NCI-H2107 (cell line): ENCODE measurements around the gene GOLGA6A.
"Not testable (repeated sequence)": the region's sequence is repeated elsewhere in the genome, so short reads cannot be mapped to it uniquely, and the experiment has no call there.

Experiments
- DNase-seq: peaks from one replicate; lab custom pipeline; 2025; lab: John Stamatoyannopoulos, UW

GOLGA6A gene

DNA sequence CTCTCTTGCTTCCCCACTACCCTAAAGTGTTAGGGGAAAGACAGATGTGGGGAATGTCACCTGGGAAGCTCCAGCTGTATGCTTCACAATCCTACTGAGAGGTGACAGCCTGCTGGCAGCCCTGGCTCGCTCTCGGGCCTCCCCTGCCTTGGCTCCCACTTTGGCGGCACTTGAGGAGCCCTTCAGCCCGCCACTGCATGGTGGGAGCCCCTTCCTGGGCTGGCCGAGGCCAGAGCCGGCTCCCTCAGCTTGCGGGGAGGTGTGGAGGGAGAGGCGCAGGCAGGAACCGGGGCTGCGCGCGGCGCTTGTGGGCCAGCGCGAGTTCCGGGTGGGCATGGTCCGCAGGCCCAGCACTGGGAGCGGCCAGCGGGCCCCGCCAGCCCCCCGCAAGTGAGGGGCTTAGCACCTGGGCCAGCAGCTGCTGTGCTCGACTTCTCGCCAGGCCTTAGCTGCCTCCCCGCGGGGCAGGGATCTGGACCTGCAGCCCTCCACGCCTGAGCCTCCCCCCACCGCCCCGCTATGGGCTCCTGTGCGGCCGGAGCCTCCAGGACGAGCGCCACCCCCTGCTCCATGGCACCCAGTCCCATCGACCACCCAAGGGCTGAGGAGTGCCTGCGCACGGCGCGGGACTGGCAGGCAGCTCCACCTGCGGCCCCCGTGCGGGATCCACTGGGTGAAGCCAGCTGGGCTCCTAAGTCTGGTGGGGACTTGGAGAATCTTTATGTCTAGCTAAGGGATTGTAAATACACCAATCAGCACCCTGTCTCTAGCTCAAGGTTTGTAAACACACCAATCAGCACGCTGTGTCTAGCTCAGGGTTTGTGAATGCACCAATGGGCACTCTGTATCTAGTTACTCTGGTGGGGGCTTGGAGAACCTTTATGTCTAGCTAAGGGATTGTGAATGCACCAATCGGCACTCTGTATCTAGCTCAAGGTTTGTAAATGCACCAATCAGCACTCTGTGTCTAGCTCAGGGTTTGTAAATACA lies 29.8 kb downstream of the GOLGA6A start:
- not testable (repeated sequence) for DNase-seq

DNA sequence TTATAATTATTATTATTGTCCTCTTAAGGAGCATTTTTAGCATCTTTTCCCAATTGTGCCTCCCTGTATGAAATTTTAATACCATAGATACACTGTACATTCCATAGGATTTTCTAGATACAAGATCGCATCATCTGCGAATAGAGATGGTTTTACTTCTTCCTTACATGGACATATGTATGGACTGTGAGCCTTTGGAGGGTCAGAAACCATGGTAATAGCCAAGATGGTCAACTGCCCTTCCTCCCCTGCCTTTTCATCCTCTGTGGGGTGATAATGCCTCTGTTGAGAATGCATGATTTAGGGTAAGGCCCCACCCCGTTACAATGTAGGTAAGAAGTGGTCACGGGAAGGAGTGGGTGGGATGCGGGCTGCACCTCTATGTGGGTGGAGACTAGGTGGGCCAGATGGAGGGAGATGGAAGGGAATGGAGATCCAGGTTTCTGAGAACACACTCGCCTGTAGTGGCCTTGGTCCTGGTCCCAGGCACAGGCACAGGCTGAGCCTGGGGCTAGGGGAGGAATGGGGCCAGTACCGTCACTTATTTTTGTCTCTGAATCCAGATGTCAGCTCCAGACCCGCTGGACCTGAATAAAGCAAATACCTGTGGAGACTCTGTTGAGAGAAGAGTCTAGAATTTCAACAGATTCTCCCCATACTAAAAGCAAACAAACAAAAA lies 31.7 kb downstream of the GOLGA6A start:
- DNase-seq: no peak

DNA sequence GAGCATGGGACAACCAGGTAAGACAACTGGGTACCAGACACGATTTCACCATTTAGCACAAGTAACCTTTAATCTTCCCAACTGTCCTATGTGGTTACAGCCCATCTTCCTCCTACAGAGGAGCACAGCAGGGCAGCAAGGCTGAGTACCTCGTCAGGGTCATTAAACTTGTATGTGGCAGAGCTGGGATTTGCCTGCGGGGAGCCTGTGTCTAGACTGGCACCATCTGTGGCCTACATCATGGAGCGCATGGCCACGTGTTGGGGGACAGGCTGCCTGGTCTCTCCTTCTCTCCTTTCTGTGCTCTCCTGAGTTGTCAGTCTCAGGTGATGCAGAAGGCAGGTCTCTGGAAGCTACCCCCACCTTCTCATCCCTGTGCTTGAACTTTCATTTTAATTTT lies 32.2 kb downstream of the GOLGA6A start:
- DNase-seq: no peak

DNA sequence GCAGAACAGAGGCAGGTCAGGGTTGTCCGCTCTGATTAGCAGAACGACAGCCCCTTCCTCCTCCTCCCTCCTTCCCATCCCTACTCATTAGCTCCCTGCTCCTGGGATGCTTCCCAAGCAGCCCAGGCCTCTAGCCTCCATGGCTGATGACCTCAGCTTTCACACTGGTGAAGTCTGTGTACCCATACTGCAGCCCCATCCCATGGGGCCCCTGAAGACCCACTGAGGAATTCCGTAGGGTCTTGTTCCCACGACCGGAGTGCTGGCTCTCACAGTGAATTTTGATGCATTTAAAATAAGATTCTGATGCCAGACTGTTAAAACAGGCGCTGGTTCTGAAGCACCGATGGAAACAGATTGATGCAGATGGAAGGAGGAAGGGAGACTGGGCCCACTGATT lies 36.1 kb downstream of the GOLGA6A start:
- no peak for DNase-seq

DNA sequence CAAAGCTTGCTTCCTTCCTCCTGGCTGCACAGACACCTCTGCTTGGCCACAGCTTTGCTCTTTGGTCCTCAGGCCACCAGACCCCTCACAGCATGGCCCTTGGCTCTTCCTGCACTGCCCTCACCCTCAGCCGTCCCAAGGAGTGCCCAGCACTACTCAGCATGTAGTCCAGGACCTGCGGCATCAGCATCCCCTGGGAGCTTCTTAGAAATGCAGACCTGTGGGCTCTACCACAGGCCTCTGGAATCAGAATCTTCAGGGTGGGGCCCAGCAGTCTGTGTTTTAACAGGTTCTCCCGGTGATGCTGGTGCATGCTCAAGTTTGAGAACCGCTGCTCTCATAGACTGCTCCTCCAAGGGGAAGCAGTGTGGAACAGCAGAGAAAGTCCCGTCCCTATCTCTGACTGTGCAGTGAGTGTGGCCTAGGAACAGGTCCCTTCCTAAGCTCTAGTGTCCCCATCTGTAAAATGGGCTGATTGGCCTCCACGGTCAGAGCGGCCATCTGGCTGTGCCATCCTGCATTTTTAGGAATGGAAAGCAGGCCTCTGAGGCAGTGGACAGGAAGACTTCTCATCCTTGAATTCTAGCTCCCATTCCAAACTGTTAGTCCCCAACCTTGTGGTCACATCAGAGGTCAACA lies 36.6 kb downstream of the GOLGA6A start:
- no peak for DNase-seq

DNA sequence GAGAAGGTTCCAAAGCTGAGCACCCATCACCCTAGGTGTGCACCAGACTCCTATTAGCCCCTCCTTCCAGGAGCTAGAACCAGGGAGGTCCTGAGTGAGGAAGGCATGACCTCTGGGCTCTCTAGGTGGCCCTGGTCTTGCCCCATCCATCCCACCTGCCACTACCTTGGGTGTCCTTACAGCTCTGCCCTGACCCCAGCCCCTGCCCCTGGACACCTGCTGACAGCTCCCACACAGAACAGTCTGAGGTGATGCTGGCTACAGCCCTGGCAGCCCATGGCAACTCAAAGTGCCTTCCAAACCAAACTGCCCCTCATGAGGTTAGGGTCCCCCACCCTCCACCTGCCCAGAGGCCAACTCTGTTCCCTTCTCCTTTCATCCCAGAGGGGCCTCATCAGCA lies 37.2 kb downstream of the GOLGA6A start:
- DNase-seq: no peak

DNA sequence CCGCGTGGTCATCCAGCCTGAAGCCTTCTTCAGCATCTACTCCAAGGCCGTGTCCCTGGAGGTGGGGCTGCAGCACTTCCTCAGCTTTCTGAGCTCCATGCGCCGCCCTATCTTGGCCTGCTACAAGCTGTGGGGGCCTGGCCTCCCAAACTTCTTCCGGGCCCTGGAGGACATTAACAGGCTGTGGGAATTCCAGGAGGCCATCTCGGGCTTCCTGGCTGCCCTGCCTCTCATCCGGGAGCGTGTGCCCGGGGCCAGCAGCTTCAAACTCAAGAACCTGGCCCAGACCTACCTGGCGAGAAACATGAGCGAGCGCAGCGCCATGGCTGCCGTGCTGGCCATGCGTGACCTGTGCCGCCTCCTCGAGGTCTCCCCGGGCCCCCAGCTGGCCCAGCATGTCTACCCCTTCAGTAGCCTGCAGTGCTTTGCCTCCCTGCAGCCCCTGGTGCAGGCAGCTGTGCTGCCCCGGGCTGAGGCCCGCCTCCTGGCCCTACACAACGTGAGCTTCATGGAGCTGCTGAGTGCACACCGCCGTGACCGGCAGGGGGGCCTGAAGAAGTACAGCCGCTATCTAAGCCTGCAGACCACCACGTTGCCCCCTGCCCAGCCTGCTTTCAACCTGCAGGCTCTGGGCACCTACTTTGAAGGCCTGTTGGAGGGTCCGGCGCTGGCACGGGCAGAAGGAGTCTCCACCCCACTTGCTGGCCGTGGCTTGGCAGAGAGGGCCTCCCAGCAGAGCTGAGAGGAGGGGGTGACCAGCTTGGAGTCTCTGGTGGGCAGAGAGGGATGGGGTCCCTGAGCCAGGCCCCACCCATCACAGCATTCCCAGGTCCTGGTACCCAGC lies 37.9 kb downstream of the GOLGA6A start:
- no peak for DNase-seq

DNA sequence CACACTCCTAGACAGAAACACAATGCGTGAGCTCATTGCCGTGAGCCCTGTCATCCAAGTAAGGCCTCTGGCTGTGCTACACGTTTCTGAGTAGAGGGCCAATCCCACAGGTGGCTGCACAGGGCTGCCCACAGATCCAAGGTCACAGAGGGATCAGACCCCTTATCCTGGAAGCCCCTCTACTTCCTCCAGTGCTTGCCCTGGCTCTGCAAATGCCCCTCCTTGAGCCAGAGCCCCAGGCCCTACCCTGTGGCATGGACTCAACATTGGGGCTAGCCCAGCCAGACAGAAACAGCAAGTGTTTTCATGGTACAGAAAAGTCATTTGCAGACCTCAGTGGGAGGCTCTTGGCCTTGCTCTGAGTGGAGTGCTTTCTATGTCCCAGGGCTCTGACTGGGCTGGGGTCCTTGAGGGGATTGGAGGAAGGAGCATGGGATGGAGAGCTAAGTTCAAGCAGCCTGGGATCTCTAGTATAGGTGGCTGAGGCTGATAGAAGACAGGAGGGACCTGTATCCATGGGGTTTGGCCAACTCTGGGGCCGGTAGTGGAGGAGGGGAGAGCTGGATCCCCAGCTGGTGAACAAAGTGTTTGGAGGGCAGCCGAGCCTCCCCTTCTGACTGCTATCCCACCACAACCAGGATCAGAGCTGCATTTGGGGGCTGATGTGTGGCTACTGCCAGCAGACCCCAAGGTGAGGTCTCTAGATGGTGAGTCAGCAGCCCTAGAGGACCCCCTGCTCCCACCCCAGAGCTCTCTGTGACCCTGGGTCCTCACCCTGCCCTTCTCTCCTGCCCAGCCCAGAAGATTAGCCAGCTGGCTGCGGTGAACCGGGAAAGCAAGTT lies 38.7 kb downstream of the GOLGA6A start:
- DNase-seq: no peak

DNA sequence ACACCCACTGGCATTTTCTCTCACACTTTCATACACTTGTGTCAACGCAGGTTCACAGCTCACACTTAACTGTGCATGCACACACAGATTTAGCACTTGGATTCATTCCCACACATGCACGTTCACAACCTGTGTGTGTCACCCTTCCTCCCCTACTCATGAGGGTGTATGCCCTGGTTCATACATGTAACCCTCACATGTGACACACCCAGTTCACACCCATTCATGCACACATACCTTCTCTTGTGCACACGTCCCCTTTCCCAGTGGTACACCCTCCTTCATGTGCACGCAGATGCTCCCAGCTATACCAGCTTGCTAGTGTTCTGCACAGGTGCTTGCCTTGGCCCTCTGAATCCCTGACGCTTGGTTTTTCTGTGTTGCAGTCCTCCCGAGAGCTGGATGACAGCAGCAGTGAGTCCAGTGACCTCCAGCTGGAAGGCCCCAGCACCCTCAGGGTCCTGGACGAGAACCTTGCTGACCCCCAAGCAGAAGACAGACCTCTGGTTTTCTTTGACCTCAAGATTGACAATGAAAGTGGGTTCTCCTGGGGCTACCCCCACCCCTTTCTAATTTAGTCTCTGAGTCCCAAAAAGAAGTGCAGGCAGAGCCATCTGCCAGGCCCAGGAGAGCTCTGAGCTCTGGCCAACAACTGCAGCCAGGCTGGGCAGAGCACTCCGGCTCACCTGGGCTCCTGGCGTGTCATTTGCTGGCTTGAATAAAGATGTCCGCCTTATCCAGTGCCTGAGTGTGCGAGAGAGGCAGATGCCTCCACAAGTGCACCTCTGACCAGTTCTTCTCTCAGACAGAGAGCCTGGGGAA lies 39.5 kb downstream of the GOLGA6A start:
- DNase-seq: no peak

DNA sequence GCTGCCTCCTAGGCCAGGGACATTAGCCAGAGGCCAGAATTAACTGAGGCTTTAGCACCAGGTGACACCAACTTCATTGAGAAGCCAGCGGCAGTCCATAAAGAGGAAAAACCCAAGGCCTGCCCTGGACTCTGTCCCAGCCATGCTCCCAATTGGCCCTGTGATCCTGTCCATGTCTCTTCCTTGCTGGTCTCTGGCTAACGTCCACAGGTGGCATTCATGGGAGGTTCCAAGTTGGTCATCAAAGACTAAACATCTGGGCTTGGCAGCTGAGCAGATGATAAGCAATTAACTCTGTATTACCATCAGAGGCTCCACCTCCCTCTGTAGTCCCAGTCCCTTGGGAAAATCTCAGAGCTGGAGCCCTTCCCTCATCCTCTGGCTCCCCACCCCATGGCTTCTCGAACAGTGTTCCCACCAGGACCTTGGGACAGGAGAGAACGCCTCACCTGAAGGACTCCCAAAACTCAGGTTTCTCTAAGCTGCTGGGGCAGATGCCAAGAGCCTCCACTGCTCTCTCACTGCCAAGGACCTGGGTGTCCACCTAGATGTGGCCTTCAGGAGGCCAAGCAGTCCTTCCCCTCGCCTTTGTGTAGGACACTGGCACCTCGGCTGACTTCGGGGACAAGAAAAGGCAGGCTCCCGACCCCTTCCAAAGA lies 40.4 kb downstream of the GOLGA6A start:
- DNase-seq: no peak

DNA sequence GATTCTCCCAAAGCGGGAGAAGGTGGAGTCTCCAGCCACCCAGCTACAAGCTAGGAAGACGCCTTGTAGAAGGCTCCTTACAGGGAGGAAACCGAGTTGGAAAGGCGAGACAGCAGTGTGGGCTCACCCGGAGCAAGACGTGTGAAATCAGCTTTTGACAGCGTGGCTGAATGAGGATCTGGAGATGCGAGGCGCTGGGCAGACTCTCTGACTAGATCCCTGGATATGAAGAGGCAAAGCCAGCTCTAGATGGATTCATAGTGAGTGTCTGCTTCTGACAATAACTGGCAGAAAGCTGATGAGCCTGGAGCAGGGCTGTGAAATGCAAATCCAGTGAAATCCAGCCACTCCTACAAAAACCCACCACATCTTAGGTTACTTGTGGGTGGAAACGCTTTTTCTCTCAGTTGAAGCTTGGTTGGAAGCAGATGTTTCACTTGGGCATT lies 41.0 kb downstream of the GOLGA6A start:
- DNase-seq: no peak

DNA sequence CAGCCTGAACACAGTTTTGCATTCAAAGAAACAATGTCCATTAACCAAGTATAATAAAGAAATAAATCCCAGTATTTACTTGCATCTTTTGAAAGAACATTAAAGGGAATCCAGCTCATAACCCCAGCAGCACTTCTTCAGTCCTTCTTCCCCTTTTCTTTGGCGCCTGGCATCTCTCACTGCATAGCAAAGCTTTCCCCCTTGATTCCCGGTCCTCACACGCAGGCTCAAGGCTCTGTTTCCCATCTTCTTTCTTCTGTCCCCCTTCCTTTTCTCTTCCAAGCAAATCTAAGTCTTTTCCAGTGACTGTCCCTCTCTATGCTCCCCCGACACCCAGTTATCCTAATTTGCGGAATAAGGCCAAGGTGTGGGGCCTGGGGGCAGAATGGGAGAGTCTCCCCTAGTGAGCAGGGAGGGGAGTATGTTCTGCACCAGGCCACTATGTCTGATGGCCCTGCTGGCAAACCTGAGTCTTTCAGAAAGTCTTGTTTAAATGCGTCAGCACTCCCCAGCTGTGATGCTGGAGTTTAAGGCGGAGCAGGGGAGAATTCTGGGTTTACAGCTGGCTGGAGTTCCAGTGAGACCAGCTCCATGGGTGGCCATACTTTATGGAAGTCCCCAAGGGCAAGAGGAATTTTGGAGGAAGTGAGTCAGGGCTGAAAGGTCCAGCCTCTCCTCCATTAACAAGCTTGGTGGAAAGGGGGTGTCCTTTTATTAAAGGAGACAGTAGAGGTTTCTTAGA lies 42.1 kb downstream of the GOLGA6A start:
- DNase-seq: no peak

DNA sequence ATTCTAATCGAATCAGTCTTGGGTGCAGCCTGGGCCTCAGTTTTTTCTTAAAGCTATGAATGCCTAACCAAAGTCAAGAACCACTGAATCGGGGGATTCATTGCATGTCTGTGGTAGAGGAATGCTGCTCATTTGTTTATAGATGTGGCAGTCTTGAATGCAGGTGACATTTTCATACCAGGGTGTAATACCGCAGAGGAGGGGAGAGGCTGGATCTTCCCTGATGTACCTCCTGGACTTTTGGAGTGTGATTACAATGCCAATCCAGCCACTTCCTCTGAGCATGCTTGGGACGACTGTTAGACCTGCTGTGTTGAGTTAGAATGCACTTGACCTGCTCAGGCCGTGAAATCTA lies 42.7 kb downstream of the GOLGA6A start:
- DNase-seq: no peak

DNA sequence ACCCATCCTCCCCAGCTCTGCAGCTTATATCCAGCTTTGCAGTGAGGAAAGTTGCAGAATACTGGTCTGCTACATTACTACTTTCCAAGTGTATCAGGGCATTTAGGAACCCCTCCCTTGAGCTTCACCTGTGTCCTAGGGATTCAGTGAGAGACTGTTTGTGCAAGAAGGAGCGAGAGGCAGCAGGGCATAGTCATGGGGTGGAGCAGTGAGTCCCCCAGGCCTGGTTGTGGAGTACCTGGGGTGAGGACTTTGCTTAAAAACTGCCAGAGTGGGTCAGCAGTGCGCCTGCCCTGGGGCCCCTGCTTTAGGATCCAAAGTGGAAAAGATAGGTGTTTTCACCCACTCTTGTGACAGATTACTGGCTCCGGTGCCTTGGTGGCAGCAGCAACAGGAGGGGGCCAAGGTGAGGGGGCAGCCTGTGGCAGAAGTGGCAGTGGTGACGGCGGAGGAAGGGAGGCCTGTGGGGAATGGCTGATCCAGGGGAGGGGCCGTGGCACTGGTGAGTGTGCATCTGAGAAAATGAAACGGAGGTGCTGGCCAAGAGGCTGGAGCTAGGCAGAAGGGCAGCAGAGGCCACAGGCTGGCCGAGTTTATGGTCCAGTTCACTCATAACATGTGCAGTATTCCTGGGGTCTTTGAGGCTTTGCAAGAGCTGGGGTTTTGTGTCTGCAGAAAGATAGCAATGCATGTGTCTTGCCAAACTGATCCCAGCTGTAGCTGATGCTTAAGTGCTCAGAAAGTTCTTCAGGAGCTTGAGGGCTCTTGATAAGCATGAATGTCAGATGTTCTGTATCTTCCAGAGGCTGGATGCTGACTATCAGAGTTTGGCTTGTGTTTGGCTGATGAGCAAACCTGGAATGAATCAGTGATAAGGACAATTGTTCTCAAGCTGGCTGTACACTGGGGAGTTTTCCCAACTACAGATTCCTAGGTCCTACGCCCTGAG lies 43.4 kb downstream of the GOLGA6A start:
- DNase-seq: no peak

DNA sequence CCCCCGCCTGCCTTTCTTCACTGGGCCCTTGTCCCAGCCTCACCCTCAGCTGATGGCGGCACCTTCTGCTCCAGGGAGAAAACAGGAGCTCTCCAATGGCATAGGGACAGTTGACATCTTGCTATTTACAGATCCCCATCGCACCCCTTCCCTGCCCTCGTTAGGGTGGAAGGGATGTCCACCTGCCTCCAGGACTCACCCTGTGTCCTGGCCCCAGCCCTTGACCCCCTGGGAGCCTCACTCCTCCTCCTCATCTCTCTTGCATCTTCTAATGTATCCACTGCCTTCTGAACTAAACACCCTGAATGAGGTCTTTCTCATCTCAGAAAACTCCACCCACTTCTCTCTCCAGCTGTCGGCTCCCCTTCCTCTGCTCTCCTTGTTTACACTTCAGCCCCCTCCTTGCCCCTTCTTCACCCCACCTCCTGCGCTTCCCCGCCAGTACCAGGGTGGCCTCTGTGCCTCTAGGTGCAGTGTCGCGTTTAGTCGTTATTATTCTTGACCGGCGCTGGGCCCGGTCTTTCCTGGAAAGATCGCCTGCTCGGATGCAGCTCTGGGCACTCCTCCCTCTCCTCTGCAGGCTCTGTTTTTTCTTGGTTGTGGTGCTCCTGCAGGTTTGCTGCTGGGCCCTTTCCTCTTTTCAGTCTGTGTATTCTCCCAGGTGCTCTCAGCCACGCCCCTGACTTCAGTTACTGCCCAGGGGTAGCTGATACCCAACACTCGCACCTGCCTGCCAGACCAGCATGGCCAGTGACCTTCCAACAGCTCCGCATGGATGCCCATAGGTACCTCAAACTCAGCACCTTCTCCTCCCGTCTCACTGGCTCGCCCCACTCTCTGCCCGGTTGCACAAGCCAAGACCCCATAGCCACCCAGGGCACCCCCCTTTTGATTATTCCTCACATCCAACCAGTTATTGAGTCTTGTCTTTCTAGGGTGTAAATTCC lies 44.9 kb downstream of the GOLGA6A start:
- no peak for DNase-seq
